Kidney epithelial cell (primary cell): Measurements from ENCODE around the gene DLGAP1. TPM values are rescaled to one million over a fixed set of nuclear protein-coding genes. Genes with fewer than 3 reads are reported as not detected.
A peak's percentile ranks its signal among the peaks of the same experiment; 100 is the strongest.

Experiments
- DNase-seq: peaks from one replicate; pipeline ENCODE4 v3.0.0-alpha.2; 2010; ENCODE audit warnings: low read depth
- H3K27me3 ChIP-seq: 2 replicates; pipeline ENCODE4 v1.6.0; 2011; ENCODE audit warnings: low read length; ENCODE audit not compliant: control insufficient read depth, insufficient read depth
- H3K36me3 ChIP-seq: 2 replicates; pipeline ENCODE4 v1.5.1; 2011; ENCODE audit warnings: low read length; ENCODE audit not compliant: control insufficient read depth, insufficient read depth
- H3K4me3 ChIP-seq: 2 replicates; pipeline ENCODE4 v1.5.1; 2011; ENCODE audit warnings: low read depth, mild to moderate bottlenecking, control low read depth, low read length
- total RNA-seq: library from RNA; depleted of rRNA; stranded (reverse); fragments of >200 nt; gene quantifications from 2 replicates; pipeline ENCODE4 v1.2.3, GENCODE V29; 2015
- TF ChIP-seq, protein P1 (sequence below): IDR thresholded peaks from 2 replicates; pipeline ENCODE4 v1.5.1; 2011; ENCODE audit warnings: mild to moderate bottlenecking, moderate library complexity, low read length, control low read depth, inconsistent platforms; ENCODE audit not compliant: insufficient read depth, poor library complexity, severe bottlenecking

The DLGAP1 gene
- total RNA-seq, 1 donor from 2014 or later: 2.6 TPM

DNA sequence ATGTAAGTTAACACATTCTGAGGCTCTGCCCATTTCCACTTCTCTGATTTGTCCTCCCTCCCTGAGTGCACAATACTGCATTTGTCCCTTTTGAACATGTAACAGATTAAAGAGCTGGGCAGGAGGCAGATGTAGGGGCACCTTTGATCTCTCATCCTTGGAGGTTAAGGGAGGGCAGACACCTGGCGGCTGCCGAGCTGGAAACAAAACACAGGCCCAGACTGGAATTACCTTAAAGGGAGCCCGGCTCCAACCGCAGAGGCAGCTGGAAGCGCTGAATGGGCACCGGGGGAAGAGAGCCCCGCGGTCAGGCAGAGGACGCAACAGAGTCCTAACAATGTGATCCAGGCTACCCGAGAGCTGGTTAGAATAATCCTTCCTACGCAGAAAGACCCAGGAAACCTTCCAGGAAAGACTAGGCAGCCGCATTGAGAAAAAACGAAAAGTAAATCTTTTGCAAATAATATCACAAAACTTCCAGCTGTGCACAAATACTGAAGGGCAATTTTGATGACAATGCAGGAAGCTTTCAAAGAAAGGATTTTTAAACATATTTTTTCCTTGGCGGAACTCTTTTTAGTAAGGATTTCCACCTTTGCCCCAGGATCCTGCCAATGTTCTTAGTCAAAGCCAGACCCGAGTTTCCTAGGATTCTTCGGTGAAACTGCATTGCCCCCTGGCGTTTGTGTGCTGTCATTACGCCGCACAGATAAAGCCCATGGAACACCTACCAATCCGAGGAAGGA, 789.2 kb downstream of the DLGAP1 start:
- H3K36me3 ChIP-seq: no peaks in the 10 kb centered on the region
- TF ChIP-seq, protein P1, sequence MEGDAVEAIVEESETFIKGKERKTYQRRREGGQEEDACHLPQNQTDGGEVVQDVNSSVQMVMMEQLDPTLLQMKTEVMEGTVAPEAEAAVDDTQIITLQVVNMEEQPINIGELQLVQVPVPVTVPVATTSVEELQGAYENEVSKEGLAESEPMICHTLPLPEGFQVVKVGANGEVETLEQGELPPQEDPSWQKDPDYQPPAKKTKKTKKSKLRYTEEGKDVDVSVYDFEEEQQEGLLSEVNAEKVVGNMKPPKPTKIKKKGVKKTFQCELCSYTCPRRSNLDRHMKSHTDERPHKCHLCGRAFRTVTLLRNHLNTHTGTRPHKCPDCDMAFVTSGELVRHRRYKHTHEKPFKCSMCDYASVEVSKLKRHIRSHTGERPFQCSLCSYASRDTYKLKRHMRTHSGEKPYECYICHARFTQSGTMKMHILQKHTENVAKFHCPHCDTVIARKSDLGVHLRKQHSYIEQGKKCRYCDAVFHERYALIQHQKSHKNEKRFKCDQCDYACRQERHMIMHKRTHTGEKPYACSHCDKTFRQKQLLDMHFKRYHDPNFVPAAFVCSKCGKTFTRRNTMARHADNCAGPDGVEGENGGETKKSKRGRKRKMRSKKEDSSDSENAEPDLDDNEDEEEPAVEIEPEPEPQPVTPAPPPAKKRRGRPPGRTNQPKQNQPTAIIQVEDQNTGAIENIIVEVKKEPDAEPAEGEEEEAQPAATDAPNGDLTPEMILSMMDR: peak; percentile 82
- DNase-seq: peak; percentile 65
- H3K27me3 ChIP-seq: no peaks in the 10 kb centered on the region
- H3K4me3 ChIP-seq: no peak overlapping the region

GRCh38 chr18:3665204-3665603, 789.9 kb downstream of the DLGAP1 start:
- H3K36me3 ChIP-seq: no peaks in the 10 kb centered on the region
- DNase-seq: no peak
- H3K4me3 ChIP-seq: no peak overlapping the region
- TF ChIP-seq, protein P1: no peak
- no peaks in the 10 kb centered on the region for H3K27me3 ChIP-seq

GRCh38 chr18:3664563-3665178, 790.4 kb downstream of the DLGAP1 start:
- TF ChIP-seq, protein P1: peak; percentile 20
- DNase-seq: no peak
- Histone ChIP-seq H3K36me3 (no peaks in the 10 kb centered on the region), H3K27me3 (no peaks in the 10 kb centered on the region), H3K4me3 (no peak overlapping the region)

DNA sequence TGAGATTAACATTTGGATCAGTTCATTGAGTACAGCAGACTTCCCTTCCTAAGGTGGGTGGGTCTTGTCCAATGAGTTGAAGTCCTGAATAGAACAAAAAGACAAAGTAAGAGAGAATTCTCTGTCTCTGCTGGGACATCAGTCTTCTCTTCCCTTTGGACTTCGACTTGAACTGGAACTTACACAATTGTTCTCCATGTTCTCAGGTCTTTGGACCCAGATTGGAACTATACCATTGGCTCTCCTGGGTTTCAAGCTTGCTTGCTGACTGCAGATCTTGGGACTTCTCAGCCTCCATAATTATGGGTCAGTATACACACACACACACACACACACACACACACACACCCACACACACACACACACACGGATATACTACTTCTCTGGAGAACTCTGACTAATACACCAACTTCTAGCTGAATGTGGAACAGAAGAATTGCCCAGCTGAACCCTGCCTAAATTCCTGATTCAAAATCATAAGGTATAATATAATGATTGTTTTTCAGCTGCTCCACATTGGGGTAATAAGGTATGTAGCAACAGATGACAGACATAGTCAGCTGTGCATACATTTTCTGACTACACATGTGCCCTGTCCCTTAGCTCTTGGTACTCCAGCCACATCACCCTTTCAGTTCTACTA, 791.1 kb downstream of the DLGAP1 start:
- no peak overlapping the region for H3K4me3 ChIP-seq
- DNase-seq: no peak
- no peaks in the 10 kb centered on the region for H3K27me3 ChIP-seq
- no peaks in the 10 kb centered on the region for H3K36me3 ChIP-seq
- TF ChIP-seq, protein P1: no peak

DNA sequence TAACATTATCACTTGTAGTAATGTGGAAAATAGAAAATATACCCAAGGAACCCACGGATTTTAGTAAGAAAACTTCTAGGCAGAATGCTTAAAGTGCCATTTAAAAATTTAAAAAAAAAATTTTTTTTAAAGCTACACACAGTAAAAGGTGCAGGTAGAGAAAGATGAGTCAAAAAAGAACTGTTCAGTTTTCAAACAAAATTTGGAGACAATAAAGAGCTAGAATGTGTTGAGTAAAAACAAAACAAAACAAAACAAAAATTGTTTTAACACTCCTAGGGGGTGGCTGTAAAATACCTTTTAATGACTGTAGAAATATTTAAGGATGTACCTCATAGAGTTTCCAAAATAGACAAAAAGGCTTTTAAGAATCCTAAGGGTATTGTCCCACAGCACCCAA, 793.1 kb downstream of the DLGAP1 start:
- Histone ChIP-seq H3K27me3 (no peaks in the 10 kb centered on the region), H3K4me3 (no peak overlapping the region), H3K36me3 (no peaks in the 10 kb centered on the region)
- no peak for DNase-seq
- TF ChIP-seq, protein P1: no peak
